ENCODE results near the gene PJVK.
"Not testable (repeated sequence)": the region's sequence is repeated elsewhere in the genome, so short reads cannot be mapped to it uniquely, and the experiment has no call there.

PJVK gene, protein sequence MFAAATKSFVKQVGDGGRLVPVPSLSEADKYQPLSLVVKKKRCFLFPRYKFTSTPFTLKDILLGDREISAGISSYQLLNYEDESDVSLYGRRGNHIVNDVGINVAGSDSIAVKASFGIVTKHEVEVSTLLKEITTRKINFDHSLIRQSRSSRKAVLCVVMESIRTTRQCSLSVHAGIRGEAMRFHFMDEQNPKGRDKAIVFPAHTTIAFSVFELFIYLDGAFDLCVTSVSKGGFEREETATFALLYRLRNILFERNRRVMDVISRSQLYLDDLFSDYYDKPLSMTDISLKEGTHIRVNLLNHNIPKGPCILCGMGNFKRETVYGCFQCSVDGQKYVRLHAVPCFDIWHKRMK

DNA sequence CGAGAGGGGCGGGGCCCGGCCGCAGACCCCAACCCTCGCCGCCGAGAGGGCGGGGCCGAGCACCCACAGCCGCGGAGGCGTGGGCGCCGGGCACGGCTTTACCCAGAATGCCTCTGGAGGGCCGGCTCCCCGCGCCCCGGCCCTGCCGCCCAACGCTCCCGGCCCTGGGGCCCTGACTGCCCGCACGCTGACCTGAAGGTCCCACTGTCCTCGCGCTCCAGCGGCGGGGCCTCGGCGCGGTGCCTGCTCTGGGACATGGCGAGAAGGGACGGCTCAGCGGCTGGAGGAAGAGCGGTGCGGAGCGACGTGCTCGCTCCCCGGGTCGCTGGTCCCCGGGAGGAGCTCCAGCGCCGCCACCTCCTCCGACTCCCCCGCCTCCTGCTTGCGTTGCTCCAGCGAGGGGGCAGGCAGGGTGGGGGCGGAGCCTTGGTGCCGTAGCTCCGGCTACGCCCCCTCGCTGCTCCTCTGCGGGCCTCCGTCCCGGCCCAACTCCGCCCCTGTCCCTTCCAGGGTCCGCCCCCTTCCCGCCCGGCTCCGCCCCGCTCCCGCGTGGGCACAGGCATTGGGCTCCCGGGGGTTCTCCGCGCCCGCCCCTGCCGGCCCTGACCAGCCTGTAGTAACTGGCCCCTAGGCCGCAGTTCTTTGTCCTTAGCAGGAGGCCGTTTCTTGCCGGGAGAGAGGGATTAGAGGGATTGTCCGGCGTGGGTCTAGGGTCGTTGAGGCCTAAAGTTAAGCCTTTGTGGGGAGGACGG is at the start of gene PJVK, which contains the start of gene PRKRA:
Gene PJVK (plus strand): TSS at position 605 of the 752 bp plus-strand sequence. CDS start 2,032 bp downstream, outside the sequence.
Gene PRKRA (minus strand): TSS at position 402 of the 752 bp plus-strand sequence. CDS start 145 bp downstream, at position 257.
- DNase-seq (ENCODE audit: low spot score): peak; percentile 99

DNA sequence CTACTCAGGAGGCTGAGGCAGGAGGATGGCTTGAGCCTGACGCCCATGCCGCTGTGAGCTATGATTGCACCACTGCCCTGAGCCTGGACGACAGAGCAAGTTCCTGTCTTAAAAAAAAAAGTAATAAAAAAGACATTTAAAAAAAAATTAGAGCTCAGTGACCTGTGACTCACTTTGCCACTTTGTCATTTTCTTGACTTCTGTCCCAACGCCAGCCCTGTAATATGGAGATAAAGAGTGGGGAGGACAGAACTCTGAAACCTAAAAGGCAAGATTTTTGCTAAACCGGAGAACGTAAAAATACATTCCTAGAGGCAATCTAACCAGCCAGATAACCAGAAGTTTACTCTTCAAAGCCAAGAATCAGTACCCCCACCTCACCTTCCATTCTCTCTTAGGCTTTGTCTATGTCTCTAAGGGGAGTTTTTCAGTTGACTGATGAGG is 49.2 kb upstream of the PJVK start:
- DNase-seq (ENCODE audit: low spot score): no peak

DNA sequence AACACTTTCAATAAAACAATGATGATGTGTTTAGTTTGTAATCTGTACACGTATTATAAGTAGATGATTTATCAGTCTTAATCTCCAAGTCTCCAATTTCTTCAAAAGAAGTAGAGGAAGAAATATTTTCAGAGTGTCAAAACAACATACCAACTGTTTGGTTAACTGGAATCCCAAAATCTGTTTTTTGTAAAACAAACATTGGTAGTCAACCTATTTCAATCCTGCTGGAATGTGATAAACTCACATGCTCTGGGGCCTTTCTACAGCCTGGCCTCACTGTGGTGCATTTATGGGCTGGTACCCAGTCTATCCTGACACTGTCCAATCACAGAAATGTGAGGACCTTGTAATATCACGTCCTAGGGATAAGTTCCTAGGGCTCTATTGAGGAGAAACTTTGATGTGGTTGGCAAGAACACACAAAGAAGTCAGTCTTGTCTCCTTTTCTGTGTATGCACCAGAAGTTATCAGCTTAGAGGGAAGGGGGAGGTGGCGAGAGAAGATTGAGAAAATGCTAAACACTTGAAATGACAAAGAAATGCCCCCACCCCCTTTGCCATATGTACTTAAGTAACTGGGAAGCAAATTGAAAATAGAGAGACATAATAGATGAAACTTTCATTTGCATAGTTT is 47.4 kb upstream of the PJVK start:
- no peak for DNase-seq (ENCODE audit: low spot score)

DNA sequence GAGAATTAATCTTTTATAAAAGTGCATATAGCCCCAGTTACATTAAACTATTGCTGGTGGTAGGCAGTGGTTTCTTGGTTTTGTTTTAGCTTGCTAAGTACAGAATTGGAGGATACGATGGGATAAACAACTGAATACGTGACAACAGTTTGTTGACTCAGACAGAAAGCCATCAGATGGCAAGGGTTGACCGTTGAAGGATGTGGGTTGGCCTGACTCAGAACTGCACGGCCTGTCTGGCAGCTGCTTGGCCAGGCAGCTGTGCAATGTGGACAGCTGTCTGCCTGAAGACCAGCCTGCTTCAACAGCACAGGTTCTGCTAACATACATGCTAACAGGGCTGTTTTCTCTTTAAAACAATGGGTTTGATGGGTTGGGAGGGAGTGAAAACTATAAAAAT is 46.8 kb upstream of the PJVK start:
- DNase-seq (ENCODE audit: low spot score): no peak

DNA sequence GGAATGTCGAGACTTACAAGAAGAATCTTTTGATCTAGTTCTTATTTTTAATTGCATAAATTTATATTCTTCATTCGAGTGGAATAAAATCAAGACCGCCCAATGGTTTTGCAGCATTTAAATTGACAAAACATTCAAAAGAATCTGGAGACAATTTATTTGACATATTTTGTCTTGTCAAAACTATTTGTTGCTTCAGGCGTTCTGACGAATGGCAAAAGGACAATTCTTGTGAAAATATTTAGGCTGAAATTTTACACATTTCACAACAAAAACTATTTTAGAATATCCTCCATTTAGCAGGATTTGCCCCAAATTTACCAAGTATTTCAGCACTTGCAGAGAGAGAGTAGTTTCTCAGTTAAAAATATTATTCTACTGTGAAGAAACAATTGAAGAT is 41.9 kb upstream of the PJVK start:
- DNase-seq (ENCODE audit: low spot score): no peak

DNA sequence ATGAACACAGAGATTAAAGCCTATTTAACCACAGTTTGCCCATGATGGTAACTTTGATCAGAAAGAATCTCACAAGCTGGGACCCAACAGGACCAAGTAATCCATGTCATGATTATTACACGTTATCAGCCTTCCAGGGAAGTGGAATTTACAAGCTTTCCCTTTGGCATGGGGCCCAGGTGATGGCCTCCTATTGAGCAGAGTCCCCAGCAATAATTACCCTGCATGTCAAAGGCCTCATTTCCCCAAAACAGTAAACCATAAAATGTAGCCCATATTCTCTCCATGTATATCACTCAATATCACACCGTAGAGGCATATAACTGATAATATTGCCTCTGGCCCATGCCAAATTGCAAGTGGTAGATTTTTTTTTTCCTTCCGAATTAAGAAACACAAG is 39.1 kb upstream of the PJVK start:
- no peak for DNase-seq (ENCODE audit: low spot score)

DNA sequence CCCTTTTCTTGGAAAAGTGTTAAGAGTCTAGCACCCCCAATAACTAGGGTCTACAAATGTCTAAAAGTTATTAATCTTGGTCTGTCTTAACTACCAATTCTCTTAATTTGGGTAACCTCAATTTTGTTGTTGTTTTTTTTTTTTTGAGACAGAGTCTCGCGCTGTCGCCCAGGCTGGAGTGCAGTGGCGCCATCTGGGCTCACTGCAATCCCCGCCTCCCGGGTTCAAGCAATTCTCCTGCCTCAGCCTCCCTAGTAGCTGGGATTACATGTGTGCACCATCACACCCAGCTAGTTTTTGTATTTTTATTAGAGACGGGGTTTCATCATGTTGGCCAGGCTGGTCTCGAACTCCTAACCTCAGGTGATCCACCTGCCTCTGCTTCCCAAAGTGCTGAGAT is 38.7 kb upstream of the PJVK start:
- DNase-seq (ENCODE audit: low spot score): not testable (repeated sequence)

DNA sequence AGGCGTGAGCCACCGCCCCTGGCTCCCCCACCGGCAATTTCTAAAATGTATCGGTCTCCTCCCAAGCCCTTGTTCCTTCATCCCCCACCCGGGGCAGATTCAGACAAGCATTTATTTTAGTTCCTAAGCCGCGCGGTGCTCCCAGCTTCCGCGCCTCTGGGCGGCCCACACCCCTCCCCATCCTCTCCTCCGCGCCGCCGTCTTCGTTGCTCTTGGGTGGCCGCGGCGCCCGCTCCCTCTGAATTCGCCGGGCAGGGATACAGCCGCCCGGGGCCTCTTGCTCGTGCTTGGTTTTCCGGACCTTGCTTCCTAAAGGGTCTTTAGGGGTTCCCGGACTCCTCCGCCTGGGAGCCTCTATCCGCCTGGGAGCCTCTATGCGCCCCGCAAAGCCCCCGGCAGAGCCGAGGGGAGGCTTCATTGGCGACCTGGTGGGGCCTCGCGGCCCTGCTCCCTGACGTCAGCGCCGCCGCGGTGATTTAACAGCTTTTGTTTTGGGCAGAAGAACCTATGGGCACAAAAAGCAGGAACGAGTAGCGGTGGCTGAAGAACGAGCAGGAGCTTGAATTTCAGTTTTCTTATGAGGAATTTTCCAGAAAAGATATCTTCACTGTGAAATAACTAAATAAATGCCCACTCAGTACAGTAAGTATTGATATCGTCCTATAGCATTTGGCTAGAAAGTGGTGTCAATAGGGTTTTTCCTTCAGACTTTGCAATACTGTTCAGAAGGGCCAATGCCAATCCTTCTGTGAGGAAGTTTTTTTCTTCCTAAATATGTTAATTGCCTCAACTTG is 37.5 kb upstream of the PJVK start:
- peak; percentile 72 for DNase-seq (ENCODE audit: low spot score)

DNA sequence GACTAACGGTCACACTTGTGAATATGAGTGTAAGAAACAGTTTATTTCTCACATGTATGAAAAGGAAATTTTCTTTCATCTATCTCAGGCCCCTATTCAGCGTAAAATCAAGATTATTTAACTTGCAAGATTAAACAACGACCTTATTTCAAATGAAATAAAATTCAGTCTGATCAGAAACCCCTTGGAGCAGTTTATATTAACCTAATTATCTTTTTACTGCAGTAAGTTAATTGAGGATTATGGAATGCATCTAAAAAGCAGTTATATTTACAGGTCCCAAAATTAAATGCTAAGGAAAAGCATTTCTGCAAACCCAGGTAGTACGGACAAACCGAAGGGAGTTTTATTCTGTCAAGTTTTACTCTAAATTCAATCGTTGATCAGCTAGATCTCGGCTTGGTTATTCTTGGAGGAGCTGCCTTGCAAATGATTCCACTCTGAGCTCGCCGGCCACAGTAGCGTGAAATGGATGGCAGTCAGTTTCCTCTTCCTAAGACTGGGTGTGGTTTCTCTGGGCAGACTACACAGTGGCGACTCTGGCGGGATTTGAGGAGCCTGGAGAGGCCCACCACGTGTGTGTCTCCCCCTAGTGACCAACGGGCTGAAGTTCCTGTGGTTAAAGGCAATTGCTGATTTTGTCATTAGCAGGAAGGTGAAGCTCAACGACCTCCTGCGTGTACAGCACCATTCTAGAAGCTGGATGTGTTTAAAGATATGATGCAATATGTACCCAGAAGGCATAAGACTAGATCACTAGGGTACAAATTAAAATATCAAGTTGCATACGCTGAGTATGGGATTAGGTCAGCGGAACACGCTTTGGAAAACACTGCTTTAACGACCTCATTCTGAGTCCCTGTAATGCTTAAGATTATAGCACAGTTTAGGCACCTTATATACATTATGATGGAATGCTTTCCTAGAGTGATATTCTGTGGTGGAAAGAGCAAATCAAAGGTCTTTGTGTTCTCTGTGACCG is 36.6 kb upstream of the PJVK start:
- DNase-seq (ENCODE audit: low spot score): peak; percentile 94

DNA sequence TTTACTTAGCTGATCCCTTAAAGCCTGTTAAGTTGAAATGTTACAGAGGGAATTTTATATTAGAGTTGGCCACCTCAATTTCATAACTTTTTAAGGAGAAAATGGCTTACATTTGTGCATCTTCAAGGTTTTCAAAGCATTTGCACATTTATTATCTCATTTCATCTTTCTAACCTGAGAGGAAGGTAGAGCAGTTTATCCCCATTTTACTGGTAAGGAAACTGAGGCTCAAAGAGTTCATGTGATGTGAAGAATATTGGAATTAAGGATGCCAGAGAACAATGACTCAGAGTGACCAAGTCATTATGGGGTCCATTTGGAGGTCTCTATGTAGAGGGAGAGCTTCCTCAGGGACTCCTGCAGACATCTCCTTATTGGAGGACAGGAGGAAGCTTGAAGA is 35.2 kb upstream of the PJVK start:
- no peak for DNase-seq (ENCODE audit: low spot score)

DNA sequence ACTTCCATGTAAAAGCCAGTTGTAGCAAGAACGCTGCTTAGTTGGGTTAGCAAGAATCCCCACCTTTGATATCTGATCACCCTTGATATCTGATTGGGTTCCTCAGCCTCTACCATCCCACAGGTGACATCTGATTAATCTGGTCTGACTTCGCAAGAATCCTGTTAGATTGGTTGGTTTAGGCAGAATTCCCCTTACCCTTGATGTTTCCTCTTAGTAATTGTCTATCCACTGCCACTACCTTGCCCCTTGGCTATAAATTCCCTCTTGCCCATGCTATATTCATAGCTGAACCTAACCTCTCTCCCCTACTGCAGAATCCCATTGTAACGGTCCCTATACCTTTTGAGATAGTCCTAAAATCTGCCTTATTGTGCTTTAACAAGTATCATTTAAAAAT is 33.3 kb upstream of the PJVK start:
- DNase-seq (ENCODE audit: low spot score): no peak

DNA sequence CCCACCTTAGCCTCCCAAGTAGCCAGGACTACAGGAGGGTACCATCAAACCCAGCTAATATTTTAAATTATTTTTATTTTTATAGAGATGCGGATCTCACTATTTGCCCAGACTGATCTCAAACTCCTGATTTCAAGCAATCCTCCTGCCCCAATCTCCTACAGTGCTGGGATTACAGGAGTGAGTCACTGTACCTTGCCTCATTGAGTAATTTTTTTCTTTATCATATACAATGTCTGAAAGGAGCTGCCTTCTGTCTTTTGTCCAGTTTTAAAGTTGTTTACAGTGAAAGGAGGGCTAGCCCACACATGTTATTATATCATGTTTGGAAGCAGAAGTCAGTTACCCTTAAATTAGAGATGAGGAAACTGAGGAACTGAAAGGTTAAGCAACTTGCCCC is 32.8 kb upstream of the PJVK start:
- no peak for DNase-seq (ENCODE audit: low spot score)

DNA sequence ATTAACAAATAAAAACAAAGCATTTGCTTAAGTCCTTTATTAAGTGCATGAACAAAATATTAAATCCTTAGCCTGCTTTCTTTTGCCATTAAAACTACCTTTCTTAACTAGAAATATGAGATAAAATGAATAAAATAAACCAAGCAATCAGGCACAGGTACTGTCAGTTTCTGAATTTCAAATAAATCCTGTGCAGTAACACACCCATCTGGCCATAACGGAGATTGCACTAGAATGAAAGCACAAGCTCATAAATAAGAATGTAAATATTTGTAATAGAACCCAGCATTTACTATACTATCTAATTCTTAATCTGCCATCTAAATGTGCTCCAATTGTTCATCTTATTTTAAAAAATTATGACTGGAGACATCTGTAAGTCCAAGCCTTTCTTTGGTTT is 32.1 kb upstream of the PJVK start:
- peak; percentile 37 for DNase-seq (ENCODE audit: low spot score)

DNA sequence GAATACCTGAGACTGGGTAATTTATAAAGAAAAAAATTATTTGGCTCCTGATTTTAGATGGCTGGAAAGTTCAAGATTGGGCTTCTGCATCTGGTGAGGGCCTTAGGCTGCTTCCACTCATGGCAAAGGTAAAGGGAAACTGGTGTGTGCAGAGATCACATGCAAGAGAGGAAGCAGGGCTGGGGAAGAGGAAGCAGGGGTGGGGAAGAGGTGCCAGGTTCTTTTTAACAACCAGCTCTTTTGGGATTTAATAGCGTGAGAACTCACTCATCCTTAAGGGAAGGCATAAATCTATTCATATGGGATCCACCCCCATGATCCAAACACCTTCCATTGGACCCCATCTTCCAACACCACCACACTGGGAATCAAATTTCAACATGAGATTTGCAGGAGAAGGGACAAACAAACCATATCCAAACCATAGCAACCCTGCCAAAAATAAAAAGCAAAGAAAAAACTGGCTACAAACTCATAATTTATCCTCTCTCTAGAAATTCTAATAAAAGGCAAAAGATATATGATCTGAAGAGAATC is 30.6 kb upstream of the PJVK start:
- no peak for DNase-seq (ENCODE audit: low spot score)

DNA sequence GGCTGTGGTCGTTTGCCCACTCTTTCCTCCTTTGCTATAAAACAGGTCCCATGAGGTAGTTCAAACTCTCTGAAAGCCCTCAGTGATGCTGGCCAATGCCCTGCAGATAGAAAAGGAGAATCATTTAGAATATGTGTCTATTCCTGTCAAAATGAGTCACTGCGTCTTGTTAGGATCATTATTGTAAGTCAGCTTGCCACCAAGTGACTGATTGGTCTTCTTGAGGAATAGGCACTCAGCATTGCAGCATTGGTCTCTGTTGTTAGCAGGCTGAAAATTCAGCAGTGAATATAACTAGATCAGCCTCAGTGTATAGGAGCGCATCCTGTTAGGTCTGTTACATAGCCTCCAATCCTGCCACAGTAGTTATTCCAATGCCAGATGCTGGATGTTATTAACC is 29.1 kb upstream of the PJVK start:
- DNase-seq (ENCODE audit: low spot score): no peak

DNA sequence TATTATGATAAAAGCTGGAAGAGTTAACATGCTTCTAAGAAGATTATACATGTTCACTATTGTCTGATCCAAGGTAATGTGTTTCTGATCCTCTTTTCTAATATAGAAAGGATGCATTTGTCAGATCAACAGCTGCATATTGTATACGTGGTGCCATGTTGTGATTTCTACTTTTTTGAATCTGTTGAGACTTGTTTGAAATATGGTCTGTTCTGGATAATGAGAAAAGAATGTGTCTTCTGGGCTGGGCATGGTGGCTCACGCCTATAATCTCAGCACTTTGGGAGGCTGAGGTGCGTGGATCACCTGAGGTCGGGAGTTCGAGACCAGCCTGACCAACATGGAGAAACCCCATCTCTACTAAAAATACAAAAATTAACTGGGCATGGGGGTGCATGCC is 27.4 kb upstream of the PJVK start:
- not testable (repeated sequence) for DNase-seq (ENCODE audit: low spot score)

DNA sequence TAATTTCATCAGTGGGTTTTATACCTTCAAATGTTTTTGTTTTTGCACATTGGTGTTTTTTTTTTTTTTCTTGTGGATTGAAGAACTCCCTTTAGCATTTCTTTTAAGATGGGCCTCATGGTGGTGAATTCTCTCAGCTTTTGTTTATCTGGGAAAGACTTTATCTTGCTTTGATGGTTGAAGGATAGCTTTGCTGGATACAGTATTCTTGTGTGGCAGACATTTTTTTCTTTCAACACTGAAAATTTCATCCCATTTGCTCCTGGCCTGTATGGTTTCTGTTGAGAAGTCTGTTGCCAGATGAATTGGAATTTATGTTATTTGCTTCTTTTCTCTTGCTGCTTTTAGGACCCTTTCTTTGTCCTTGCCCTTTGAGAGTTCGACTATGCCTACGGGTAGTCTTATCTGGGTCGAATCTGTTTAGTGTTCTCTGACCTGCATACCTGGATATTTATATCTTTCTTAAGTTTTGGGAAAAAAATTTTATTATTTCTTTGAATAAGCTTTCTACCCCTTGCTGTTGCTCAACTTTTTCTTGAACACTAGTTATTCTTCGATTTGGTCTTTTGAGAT is 25.8 kb upstream of the PJVK start:
- no peak for DNase-seq (ENCODE audit: low spot score)

DNA sequence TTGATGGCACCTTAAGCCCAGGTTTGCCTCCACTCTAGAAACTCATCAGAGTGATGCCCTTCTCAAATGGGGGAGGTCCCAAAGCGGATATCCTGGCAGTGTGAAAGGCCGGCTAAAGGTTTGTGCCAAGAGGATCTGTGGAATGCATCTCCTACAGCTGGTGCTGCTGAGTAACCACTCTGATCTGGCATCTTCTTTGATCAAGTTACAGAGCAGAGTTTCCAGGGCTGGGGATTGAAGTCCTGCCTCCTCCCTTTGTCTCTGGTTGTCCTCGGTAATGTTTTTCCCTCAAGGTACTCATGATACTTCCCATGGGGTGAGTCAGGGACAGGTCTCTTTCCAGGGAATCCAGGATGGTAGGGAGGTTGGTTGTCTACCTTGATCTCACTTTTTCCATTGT is 24.8 kb upstream of the PJVK start:
- DNase-seq (ENCODE audit: low spot score): no peak

DNA sequence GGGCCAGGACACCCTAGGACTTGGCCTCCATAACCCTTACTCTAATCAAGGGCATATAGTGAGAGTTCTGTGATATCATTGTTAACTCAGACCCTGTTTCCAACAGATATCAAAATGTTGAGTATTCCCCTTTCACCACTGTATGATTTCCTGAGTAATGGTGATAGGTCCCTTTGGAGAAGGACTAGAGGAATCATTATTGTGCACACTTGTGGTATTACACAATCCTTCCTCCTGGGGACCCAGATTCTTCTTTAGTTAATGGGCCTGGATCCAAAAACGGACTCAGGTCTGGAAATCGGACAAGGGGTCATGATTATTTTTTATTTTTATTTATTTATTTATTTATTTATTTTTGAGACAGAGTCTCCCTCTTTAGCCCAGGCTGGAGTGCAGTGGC is 23.7 kb upstream of the PJVK start:
- no peak for DNase-seq (ENCODE audit: low spot score)

DNA sequence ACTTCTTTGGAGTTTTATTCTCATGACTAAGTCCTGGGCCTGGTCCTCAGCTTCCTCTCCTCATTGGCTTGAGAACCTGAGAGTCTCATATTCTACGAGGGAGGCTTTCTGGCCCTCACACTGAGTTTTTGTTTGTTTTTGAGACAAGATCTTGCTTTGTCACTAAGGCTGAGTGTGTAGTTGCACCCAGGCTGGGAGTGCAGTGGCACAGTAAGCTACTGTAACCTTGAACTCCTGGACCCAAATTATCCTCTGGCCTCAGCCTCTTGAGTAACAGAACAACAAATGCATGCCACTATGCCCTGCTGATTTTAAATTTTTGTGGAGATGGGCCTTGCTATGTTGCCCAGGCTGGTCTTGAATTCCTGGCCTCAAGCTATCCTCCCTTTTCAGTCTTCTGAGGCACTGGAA is 22.8 kb upstream of the PJVK start:
- no peak for DNase-seq (ENCODE audit: low spot score)

All from Ammon's horn (tissue), 1 donor.